CD14-positive monocyte (primary cell): Measurements from ENCODE around the gene HAS3. TPM values are rescaled to one million over a fixed set of nuclear protein-coding genes. Genes with fewer than 3 reads are reported as not detected.

Experiments used
- DNase-seq, 3 donors: peaks; one replicate each; pipeline ENCODE4 v3.0.0-alpha.2; 2011 to 2022
- H2AFZ ChIP-seq: 2 replicates; pipeline ENCODE4 v1.6.0; 2012; ENCODE audit warnings: mild to moderate bottlenecking, low read depth, low read length, inconsistent platforms; ENCODE audit not compliant: insufficient read depth, poor library complexity, severe bottlenecking
- H3K27ac ChIP-seq, 2 donors: 1 replicate in 1 of 2; 2 replicates in 1 of 2; pipeline ENCODE4 v1.5.1; 2012 to 2013; ENCODE audit warnings: low read length in 2 of 2, control low read depth in 1 of 2, inconsistent platforms in 1 of 2, low read depth in 1 of 2, mild to moderate bottlenecking in 1 of 2
- H3K27me3 ChIP-seq, 2 donors: one replicate each; pipeline versions ENCODE4 v1.6.0 to v1.6.1; 2011 to 2013; ENCODE audit warnings: low read length in 2 of 2; ENCODE audit not compliant: control insufficient read depth in 2 of 2, insufficient read depth in 2 of 2
- H3K36me3 ChIP-seq, 2 donors: replicated peaks in 1 of 2; 1 replicate in 1 of 2; 2 replicates in 1 of 2; pipeline versions ENCODE4 v1.5.1 to v1.6.1; 2012 to 2013; ENCODE audit warnings: low read length in 2 of 2, control low read depth in 1 of 2, inconsistent platforms in 1 of 2, mild to moderate bottlenecking in 1 of 2; ENCODE audit not compliant: insufficient read depth in 2 of 2, control insufficient read depth in 1 of 2
- H3K4me1 ChIP-seq, 2 donors: 1 replicate in 1 of 2; 2 replicates in 1 of 2; pipeline versions ENCODE4 v1.5.1 to v1.6.1; 2012 to 2013; ENCODE audit warnings: low read length in 2 of 2, control low read depth in 1 of 2, inconsistent platforms in 1 of 2, mild to moderate bottlenecking in 1 of 2, moderate library complexity in 1 of 2; ENCODE audit not compliant: insufficient read depth in 2 of 2, control insufficient read depth in 1 of 2
- H3K4me2 ChIP-seq: replicated peaks from 2 replicates; pipeline ENCODE3; 2012; ENCODE audit warnings: low read length, moderate library complexity, mild to moderate bottlenecking; ENCODE audit not compliant: poor library complexity, severe bottlenecking; ENCODE audit errors: extremely low read depth
- H3K4me3 ChIP-seq, 3 experiments: fragments of 200-600 bp in 1 of 3; sonication (generic) in 1 of 3; replicated peaks in 1 of 3; 1 replicate in 2 of 3; 2 replicates in 1 of 3; pipeline ENCODE4 v1.5.1; 2011 to 2013; ENCODE audit warnings: low read length in 3 of 3, mild to moderate bottlenecking in 3 of 3, control low read depth in 2 of 3, low read depth in 2 of 3, inconsistent platforms in 1 of 3, moderate library complexity in 1 of 3
- H3K79me2 ChIP-seq: 2 replicates; pipeline ENCODE4 v1.6.0; 2012; ENCODE audit warnings: mild to moderate bottlenecking, control low read depth, inconsistent platforms, low read length, moderate library complexity; ENCODE audit not compliant: insufficient read depth
- H3K9ac ChIP-seq: 2 replicates; pipeline ENCODE4 v1.6.0; 2017; ENCODE audit warnings: low read length, mild to moderate bottlenecking; ENCODE audit not compliant: insufficient read depth, poor library complexity, severe bottlenecking
- H3K9me3 ChIP-seq, 2 donors: replicated peaks in 1 of 2; 1 replicate in 1 of 2; 2 replicates in 1 of 2; pipeline versions ENCODE4 v1.5.1 to v1.6.1; 2012 to 2013; ENCODE audit warnings: low read length in 2 of 2, control low read depth in 1 of 2; ENCODE audit not compliant: control insufficient read depth in 1 of 2, insufficient read depth in 1 of 2
- H4K20me1 ChIP-seq: 2 replicates; pipeline ENCODE4 v1.6.0; 2012; ENCODE audit warnings: mild to moderate bottlenecking, low read length, control low read depth, moderate library complexity; ENCODE audit not compliant: insufficient read depth
- H3K27ac Mint-ChIP-seq, 7 donors: one replicate each; pipeline ENCODE4 v1.8.0; 2020; ENCODE audit warnings: mild to moderate bottlenecking in 7 of 7, mixed read lengths in 7 of 7, moderate library complexity in 6 of 7, inconsistent platforms in 2 of 7
- H3K27me3 Mint-ChIP-seq, 3 donors: one replicate each; pipeline ENCODE4 v1.8.0; 2021 to 2022; ENCODE audit warnings: low read depth in 3 of 3, mild to moderate bottlenecking in 3 of 3, mixed read lengths in 3 of 3, moderate library complexity in 3 of 3, inconsistent platforms in 1 of 3
- H3K36me3 Mint-ChIP-seq, 2 donors: one replicate each; pipeline ENCODE4 v1.8.0; 2020; ENCODE audit warnings: mixed read lengths in 2 of 2, inconsistent platforms in 1 of 2, mild to moderate bottlenecking in 1 of 2
- H3K4me1 Mint-ChIP-seq: one replicate; pipeline ENCODE4 v1.8.0; 2020; ENCODE audit warnings: mild to moderate bottlenecking, mixed read lengths
- H3K4me3 Mint-ChIP-seq, 2 donors: one replicate each; pipeline ENCODE4 v1.8.0; 2020; ENCODE audit warnings: mild to moderate bottlenecking in 2 of 2, mixed read lengths in 2 of 2, moderate library complexity in 1 of 2
- H3K9me3 Mint-ChIP-seq, 7 donors: one replicate each; pipeline ENCODE4 v1.8.0; 2020 to 2022; ENCODE audit warnings: mixed read lengths in 7 of 7, mild to moderate bottlenecking in 6 of 7, moderate library complexity in 6 of 7, inconsistent platforms in 2 of 7
- WGBS: methylation state at CpG from one replicate; pipeline ENCODE4 v1.1.5; 2013; ENCODE audit warnings: missing lambda C conversion rate; ENCODE audit not compliant: insufficient coverage; 5-methylcytosine and 5-hydroxymethylcytosine counted together
- intact Hi-C, 2 donors: fragments of 100-400 bp; cut with micrococcal nuclease; formaldehyde crosslinking; loops; one replicate each; pipeline versions ENCODE4 v1.15.0 to v1.15.1; 2023
- polyA plus RNA-seq, 3 donors: library from polyadenylated mRNA; depleted of rRNA in 1 of 3; unstranded in 2 of 3; stranded (reverse) in 1 of 3; fragments of 300-500 nt in 2 of 3; fragments of >200 nt in 1 of 3; fragmentation: Illumina TruSeq in 2 of 3; gene quantifications; 1 replicate in 2 of 3; 2 replicates in 1 of 3; pipeline ENCODE4 v1.2.3, GENCODE V29; 2012 to 2021
- TF ChIP-seq, protein P1 (sequence below): fragments of 200-600 bp; IDR thresholded peaks from one replicate; pipeline ENCODE4 v1.8.0; 2022; ENCODE audit warnings: antibody characterized with exemption, mild to moderate bottlenecking

Gene HAS3
- polyA plus RNA-seq, 3 donors = 1.3 TPM; not detected in 2

DNA sequence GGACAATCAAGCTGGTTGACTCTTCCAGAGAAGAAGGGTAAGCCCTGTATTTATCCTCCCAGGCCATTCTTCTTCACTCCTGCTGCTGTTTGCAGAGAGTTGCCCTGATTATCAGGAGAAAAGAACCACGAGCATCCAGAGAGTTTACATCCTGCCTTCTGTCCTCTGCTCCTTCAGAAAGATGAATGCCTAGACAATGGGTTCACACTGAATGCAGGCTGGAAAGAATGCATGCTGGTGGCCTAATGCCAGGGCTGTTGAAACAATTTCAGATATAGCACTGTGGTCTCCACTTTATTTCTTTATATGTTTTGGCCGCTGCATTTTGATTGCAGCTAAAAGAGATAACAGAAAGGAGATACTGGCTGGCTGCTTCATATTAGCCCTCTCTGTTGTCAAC is 21.2 kb upstream of the HAS3 start:
- WGBS = 100% methylated on average over 2 of the region's 2 CpGs
- no peak overlapping the region for H3K27ac Mint-ChIP-seq
- Histone ChIP-seq H3K79me2 (no peaks in the 10 kb centered on the region), H3K4me1 (peaks cover 2 to 4% of the 10 kb centered on the region in 2 donors), H2AFZ (no peak overlapping the region), H3K9ac (no peak overlapping the region), H3K4me2 (no peak overlapping the region), H3K27me3 (no peaks in the 10 kb centered on the region), H3K9me3 (no peaks in the 10 kb centered on the region), H3K4me3 (no peak overlapping the region), H3K36me3 (peaks cover 14 to 26% of the 10 kb centered on the region in 2 donors), H3K27ac (no peak overlapping the region), H4K20me1 (no peaks in the 10 kb centered on the region)
- H3K4me3 Mint-ChIP-seq = no peak overlapping the region
- H3K9me3 Mint-ChIP-seq = peaks cover 0 to 5% (median 0%) of the 10 kb centered on the region in 7 donors
- peaks cover 19 to 32% of the 10 kb centered on the region in 2 donors for H3K36me3 Mint-ChIP-seq
- no peaks in the 10 kb centered on the region for H3K27me3 Mint-ChIP-seq
- TF ChIP-seq, protein P1, sequence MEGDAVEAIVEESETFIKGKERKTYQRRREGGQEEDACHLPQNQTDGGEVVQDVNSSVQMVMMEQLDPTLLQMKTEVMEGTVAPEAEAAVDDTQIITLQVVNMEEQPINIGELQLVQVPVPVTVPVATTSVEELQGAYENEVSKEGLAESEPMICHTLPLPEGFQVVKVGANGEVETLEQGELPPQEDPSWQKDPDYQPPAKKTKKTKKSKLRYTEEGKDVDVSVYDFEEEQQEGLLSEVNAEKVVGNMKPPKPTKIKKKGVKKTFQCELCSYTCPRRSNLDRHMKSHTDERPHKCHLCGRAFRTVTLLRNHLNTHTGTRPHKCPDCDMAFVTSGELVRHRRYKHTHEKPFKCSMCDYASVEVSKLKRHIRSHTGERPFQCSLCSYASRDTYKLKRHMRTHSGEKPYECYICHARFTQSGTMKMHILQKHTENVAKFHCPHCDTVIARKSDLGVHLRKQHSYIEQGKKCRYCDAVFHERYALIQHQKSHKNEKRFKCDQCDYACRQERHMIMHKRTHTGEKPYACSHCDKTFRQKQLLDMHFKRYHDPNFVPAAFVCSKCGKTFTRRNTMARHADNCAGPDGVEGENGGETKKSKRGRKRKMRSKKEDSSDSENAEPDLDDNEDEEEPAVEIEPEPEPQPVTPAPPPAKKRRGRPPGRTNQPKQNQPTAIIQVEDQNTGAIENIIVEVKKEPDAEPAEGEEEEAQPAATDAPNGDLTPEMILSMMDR = no peak
- intact Hi-C loops = no loop called here
- DNase-seq = no peak
- peaks cover 17% of the 10 kb centered on the region for H3K4me1 Mint-ChIP-seq

DNA sequence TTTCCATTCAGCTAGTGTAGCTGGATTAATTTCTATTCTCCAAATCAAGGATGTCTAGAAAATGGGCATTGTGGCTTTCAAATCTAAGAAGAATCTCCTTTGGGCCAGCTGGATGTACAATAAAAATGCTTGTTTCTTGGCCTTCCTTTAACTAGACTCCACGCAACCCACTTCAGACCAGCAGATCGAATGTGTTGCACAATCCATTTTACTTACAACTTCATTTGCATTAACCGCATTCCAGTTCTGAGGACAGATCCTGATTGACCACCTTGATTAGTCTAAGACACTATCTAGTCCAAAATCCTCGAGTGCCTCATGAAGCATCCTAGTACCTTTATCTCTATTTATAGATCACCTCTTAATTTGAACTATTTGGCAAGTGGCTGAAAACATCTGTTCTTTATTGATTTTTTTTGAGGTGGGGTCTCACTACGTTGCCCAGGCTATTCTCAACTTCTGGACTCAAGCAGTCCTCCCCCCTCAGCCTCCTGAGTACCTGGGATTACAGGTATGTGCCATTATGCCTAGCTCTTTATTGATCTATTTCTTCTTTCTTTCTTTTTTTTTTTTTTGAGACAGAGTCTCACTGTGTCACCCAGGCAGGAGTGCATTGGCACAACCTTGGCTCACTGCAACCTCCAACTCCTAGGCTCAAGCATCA is 20.3 kb upstream of the HAS3 start:
- no peak overlapping the region for H3K9ac ChIP-seq
- peaks cover 9 to 11% of the 10 kb centered on the region in 2 donors for H3K4me1 ChIP-seq
- intact Hi-C loops = no loop called here
- H3K27me3 ChIP-seq = no peaks in the 10 kb centered on the region
- H3K9me3 Mint-ChIP-seq = peaks cover 0 to 5% (median 0%) of the 10 kb centered on the region in 7 donors
- no peak overlapping the region for H3K27ac Mint-ChIP-seq
- no peak overlapping the region for H3K4me3 Mint-ChIP-seq
- no peak overlapping the region for H3K4me3 ChIP-seq
- no peak for DNase-seq
- no peaks in the 10 kb centered on the region for H4K20me1 ChIP-seq
- H3K27me3 Mint-ChIP-seq = peaks cover 0 to 2% (median 0%) of the 10 kb centered on the region in 3 donors
- no peak overlapping the region for H2AFZ ChIP-seq
- H3K4me1 Mint-ChIP-seq = peaks cover 24% of the 10 kb centered on the region
- no peak overlapping the region for H3K4me2 ChIP-seq
- TF ChIP-seq, protein P1 = no peak
- peaks cover 19 to 32% of the 10 kb centered on the region in 2 donors for H3K36me3 Mint-ChIP-seq
- H3K36me3 ChIP-seq = peaks cover 14 to 26% of the 10 kb centered on the region in 2 donors
- H3K9me3 ChIP-seq = no peaks in the 10 kb centered on the region
- 35% methylated on average over 3 of the region's 5 CpGs for WGBS
- no peak overlapping the region for H3K27ac ChIP-seq
- H3K79me2 ChIP-seq = no peaks in the 10 kb centered on the region
